Measurements from ENCODE around the gene ZNF621.

DNA sequence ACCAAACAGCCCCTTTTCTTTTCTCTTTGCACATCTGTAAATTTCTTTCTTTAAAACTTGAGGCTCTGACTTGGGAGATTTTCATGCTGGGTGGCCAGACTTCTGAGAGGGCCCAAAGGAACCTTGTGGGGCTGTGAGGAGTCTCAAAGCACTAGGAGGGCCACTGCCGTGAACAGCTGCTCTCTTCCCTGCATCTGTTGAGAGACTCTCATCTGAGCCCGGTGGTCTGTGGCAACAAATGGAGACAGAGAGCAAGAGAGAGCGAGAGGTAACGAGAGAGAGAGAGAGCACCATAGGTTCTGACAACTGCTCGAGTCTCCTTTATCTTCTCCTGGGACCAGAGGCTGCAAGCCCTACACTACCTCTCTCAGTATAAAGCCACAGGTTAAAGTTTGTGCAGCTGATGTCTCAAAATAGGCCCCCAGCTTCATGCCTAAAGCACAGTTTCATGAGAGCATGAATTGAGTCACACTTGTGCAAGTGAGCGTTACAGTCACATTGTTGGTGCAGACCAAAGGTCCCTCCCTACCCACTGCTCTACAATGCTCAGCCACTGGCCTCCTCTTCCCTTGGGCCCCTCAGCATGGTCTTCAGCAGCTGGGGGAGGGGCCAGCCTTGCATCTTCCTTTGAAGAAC, 60.7 kb downstream of the ZNF621 start:
- TF ChIP-seq GATA2 (IDR thresholded peaks at IDR 0.05; ENCODE audit: low read depth, low read length) (no peak), GATA3 (IDR thresholded peaks at IDR 0.05; ENCODE audit: low read depth, low read length) (no peak)

Data from SH-SY5Y (cell line).